Measurements from ENCODE around the gene MRPS18C. TPM values are rescaled to one million over a fixed set of nuclear protein-coding genes. Genes with fewer than 3 reads are reported as not detected.

MRPS18C gene
- total RNA-seq, 1 donor from 2014 or later, result 56.5 TPM

- peaks cover 18% of the 10 kb centered on the region for H3K4me1 Mint-ChIP-seq
- intact Hi-C loops (cut with micrococcal nuclease), result no loop called here
- no peaks in the 10 kb centered on the region for H3K27me3 Mint-ChIP-seq
- H3K4me3 Mint-ChIP-seq, result no peak overlapping the region
- ChIA-PET CTCF (no interaction called here), POLR2A (interaction anchor here (0.7 kb wide), 1 partner anchor 8 kb away, joined by 4 read pairs; no protein-coding TSS in a partner anchor)
- peaks cover 48% of the 10 kb centered on the region for H3K36me3 Mint-ChIP-seq (ENCODE audit: low read depth)
- no peak for DNase-seq
- ATAC-seq (ENCODE audit: low read depth), result no peak
- peak overlapping the region; percentile 68 for H3K27ac Mint-ChIP-seq
- TF ChIP-seq CTCF (IDR thresholded peaks at IDR 0.05), result no peak
- no peaks in the 10 kb centered on the region for H3K9me3 Mint-ChIP-seq
Measured at GRCh38 chr4:83449009-83449408, 6.8 kb upstream of the MRPS18C start.

GRCh38 chr4:83454686-83455085, 1.2 kb upstream of the MRPS18C start:
- TF ChIP-seq CTCF (IDR thresholded peaks at IDR 0.05), result no peak
- Mint-ChIP-seq H3K4me1 (peaks cover 55% of the 10 kb centered on the region), H3K9me3 (no peaks in the 10 kb centered on the region), H3K4me3 (peak overlapping the region; percentile 99), H3K27ac (peak overlapping the region; percentile 99), H3K27me3 (no peaks in the 10 kb centered on the region), H3K36me3 (ENCODE audit: low read depth) (peaks cover 66% of the 10 kb centered on the region)
- POLR2A ChIA-PET, result interaction anchor here (0.7 to 2.2 kb wide), 10 partner anchors 9 to 554 kb away, joined by 3 to 29 read pairs (median 7); partner anchors contain the start of genes ABRAXAS1, COPS4, COQ2 and THAP9
- intact Hi-C loops (cut with micrococcal nuclease), result loop anchor here (1.0 to 5.0 kb wide), 10 partner anchors 14 to 1082 kb away; partner anchors contain the start of genes ABRAXAS1, COPS4, COQ2 and ENOPH1
- CTCF ChIA-PET, result interaction anchor here (0.6 to 1.4 kb wide), 3 partner anchors 37 to 174 kb away, joined by 3 to 4 read pairs (median 3); no protein-coding TSS in a partner anchor
- DNase-seq, result no peak
- ATAC-seq (ENCODE audit: low read depth), result no peak

GRCh38 chr4:83456184-83456501, 285 bp downstream of the MRPS18C start:
- ATAC-seq (ENCODE audit: low read depth), result no peak
- Mint-ChIP-seq H3K4me3 (peak overlapping the region; percentile 99), H3K9me3 (no peaks in the 10 kb centered on the region), H3K4me1 (peaks cover 55% of the 10 kb centered on the region), H3K36me3 (ENCODE audit: low read depth) (peaks cover 73% of the 10 kb centered on the region), H3K27ac (peak overlapping the region; percentile 99), H3K27me3 (no peaks in the 10 kb centered on the region)
- intact Hi-C loops (cut with micrococcal nuclease), result loop anchor here (5.0 kb wide), 2 partner anchors 94 to 1084 kb away; partner anchors contain the start of gene HNRNPD
- CTCF ChIA-PET, result interaction anchor here (1.2 to 1.5 kb wide), 3 partner anchors 15 to 183 kb away, joined by 3 read pairs; partner anchors contain the start of gene COQ2
- no peak for TF ChIP-seq CTCF (IDR thresholded peaks at IDR 0.05)
- DNase-seq, result no peak
- POLR2A ChIA-PET, result interaction anchor here (0.5 to 2.2 kb wide), 12 partner anchors 11 to 1057 kb away, joined by 3 to 29 read pairs (median 6); partner anchors contain the start of genes ABRAXAS1, COPS4 and COQ2

GRCh38 chr4:83473423-83473822, 17.6 kb downstream of the MRPS18C start:
- DNase-seq (no peak), ATAC-seq (ENCODE audit: low read depth) (no peak)
- H3K27ac Mint-ChIP-seq, result no peak overlapping the region
- POLR2A ChIA-PET, result no interaction called here
- intact Hi-C loops (cut with micrococcal nuclease), result no loop called here
- H3K27me3 Mint-ChIP-seq, result no peaks in the 10 kb centered on the region
- H3K36me3 Mint-ChIP-seq (ENCODE audit: low read depth), result peaks cover 58% of the 10 kb centered on the region
- H3K9me3 Mint-ChIP-seq, result no peaks in the 10 kb centered on the region
- no peaks in the 10 kb centered on the region for H3K4me1 Mint-ChIP-seq
- CTCF ChIA-PET, result interaction anchor here (1.3 kb wide), 1 partner anchor 19 kb away, joined by 3 read pairs; no protein-coding TSS in a partner anchor
- H3K4me3 Mint-ChIP-seq, result no peak overlapping the region
- TF ChIP-seq CTCF (IDR thresholded peaks at IDR 0.05), result no peak

- ChIA-PET POLR2A (no interaction called here), CTCF (no interaction called here)
- DNase-seq (no peak), ATAC-seq (ENCODE audit: low read depth) (no peak)
- Mint-ChIP-seq H3K27me3 (no peaks in the 10 kb centered on the region), H3K4me1 (no peaks in the 10 kb centered on the region), H3K27ac (no peak overlapping the region), H3K4me3 (no peak overlapping the region), H3K9me3 (no peaks in the 10 kb centered on the region), H3K36me3 (ENCODE audit: low read depth) (peaks cover 57% of the 10 kb centered on the region)
- TF ChIP-seq CTCF (IDR thresholded peaks at IDR 0.05), result no peak
- intact Hi-C loops (cut with micrococcal nuclease), result no loop called here
Measured at GRCh38 chr4:83473966-83474365, 18.1 kb downstream of the MRPS18C start.
